ENCODE results near the gene SERTAD1.

SERTAD1 gene

GRCh38 chr19:40397568-40397906 lies 28.3 kb downstream of the SERTAD1 start:
- DNase-seq = no peak

DNA sequence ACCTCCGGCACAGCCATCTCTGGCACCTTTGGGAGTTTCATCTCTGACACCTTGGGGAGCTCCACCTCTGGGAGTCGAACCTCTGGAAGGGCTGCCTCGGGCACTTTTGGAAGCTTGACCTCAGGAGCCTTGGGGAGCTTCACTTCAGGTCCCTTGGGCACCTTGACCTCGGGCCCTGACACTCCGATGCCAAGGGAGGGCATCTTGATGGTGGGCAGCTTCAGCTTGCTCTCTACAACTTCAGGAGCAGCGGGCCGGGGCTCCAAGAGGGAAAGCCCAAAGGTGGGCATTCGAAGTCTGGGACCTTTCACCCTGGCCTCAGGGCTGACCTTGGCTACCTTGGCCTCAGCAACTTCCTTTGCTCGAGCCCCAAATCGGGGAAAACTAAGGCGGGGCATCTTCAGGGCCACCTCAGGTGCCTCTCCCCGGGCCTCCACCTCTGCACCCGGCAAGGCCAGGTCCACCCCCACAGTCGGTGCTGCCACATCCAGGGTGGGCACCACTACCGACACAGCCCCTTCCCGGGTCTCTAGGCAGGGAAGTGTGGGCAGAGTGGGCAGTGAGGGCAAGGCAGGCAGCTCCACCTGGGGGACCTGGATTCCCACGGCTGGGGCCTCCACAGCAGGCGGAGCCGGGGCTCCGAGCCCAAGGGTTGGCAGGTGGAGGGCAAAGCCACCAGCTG lies 28.8 kb downstream of the SERTAD1 start:
- no peak for DNase-seq

- DNase-seq = no peak
These were observed 29.8 kb downstream of the SERTAD1 start for GRCh38 chr19:40395956-40396355.

DNA sequence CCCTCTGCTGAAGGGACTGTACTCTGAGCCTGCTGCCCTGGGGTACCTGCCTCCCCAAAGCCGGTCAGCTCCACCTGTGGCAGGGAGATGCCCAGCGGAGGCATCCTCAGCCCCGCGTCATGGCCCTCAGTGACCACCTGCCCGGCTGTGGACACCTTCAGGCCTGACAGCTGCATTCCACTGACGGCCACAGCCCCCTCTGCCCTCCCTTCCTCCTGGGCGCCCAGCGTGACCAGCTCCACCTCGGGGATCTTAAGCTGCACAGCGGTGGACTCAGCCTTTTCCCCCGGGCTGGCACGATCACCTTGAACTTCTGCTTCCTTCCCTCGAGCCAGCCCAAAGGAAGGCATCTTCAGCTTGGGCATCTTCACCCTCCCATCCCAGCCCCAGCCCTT lies 31.0 kb downstream of the SERTAD1 start:
- no peak for DNase-seq

DNA sequence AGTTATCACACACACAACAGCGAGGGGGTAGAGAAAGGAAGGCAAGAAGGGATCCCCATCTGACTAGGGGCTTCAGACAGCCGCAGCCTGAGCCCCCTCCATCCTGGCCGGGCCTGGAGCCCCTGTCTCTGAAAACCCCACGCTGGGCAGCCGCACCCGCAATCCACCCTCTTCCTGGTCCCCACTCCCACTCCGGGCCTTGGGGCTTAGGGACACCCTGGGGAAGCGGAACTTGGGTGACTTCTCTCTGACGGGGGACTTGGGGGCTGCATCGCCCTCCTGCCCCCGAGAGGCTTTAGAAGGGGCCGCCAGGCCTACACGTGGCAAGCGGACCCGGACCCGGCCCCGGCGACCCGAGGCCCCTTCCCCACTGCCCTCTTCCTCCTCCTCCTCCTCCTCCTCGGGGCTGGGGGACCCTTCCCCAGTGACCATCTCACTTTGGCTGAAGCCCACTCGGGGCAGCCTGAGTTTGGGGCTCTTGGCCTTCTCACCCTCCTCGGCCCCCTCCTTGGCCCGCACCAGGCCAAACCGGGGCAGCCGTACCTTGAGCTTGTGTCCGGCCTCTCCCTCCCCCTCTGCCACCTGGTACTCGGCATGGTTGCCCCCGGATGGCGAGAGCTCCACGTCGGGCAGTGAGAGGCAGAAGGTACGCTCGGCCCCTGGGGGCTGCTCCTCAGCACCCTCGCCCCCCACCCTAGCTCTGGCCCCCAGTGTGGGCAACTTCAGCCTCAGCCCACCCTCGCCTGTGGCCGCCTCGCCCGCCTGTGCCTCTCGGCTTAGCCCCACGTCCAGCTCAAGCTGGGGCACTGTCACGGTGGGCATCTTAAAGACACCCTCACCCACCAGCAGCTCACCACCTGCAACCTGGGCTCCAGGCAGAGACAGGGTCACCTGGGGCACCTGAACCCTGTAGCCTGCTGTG lies 31.6 kb downstream of the SERTAD1 start:
- no peak for DNase-seq

GRCh38 chr19:40392894-40393517 lies 32.8 kb downstream of the SERTAD1 start:
- DNase-seq = no peak

- DNase-seq = no peak
These were observed 33.7 kb downstream of the SERTAD1 start for GRCh38 chr19:40392123-40392522.

GRCh38 chr19:40390084-40390742 lies 35.6 kb downstream of the SERTAD1 start, which contains the start of gene HIPK4:
HIPK4 (minus strand) TSS chr19:40390181; CDS start chr19:40389902, 279 bp downstream.
- DNase-seq = no peak

- no peak for DNase-seq
These were observed 36.2 kb downstream of the SERTAD1 start for GRCh38 chr19:40389404-40390083.

- no peak for DNase-seq
These were observed 37.3 kb downstream of the SERTAD1 start for GRCh38 chr19:40388481-40388880.

DNA sequence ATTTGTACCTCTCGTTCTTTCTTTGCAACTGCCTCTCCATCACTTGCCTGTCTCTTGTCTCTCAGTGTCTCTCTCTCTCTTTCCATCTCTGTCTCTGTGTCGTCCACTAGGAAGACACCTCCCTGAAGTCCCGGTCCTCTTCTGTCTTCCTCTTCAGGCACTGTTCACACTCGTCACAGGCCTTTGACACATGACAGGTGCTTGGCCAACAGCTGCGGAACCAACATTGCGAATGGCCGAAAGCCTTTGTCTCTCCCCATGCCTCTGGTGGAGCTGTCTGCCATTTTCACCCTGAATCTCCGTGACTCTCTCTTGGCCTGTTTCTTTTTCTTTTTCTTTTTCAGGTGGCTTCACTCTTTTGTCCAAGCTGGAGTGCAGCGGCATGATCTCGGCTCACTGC lies 38.6 kb downstream of the SERTAD1 start:
- DNase-seq = no peak

GRCh38 chr19:40383668-40384248 lies 42.0 kb downstream of the SERTAD1 start:
- DNase-seq = no peak

- DNase-seq = no peak
These were observed 44.5 kb downstream of the SERTAD1 start for GRCh38 chr19:40381321-40381720.

GRCh38 chr19:40380199-40381037 lies 45.4 kb downstream of the SERTAD1 start:
- no peak for DNase-seq

- DNase-seq = no peak
These were observed 46.2 kb downstream of the SERTAD1 start for GRCh38 chr19:40379446-40380198.

GRCh38 chr19:40378509-40378908 lies 47.3 kb downstream of the SERTAD1 start:
- DNase-seq = no peak

DNA sequence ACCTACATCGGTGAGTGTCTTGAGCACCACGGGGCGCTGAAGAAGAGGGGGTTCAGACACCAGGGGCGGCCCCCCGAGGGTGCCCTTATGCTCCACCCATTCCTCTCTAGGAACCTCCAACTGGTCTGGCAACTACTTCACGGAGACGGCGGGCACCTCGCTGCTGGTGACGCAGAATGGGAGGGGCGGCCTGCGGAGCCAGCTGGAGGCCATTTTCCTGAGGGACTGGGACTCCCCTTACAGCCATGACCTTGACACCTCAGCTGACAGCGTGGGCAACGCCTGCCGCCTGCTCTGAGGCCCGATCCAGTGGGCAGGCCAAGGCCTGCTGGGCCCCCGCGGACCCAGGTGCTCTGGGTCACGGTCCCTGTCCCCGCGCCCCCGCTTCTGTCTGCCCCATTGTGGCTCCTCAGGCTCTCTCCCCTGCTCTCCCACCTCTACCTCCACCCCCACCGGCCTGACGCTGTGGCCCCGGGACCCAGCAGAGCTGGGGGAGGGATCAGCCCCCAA lies 47.9 kb downstream of the SERTAD1 start:
- no peak for DNase-seq

DNA sequence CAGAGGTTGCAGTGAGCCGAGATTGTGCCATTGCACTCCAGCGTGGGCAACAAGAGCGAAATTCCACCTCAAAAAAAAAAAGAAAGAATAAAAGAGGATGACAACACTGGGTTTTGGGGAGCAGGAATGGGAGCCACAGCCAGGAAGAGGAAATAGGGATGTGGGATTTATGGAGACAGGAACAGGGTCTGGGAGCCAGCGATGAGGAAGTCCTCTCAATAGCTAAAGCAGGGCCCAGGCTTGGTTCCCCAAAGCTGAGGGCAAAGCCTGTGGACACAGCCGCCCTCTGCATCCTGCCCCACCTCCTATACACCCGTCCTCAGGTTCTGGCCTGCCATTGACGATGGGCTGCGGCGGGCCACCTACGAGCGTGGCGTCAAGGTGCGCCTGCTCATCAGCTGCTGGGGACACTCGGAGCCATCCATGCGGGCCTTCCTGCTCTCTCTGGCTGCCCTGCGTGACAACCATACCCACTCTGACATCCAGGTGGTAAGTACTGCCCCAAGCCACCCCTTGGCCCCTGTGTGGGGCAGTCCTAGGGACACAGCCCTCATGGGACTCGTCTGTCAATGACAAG lies 49.4 kb downstream of the SERTAD1 start:
- DNase-seq = no peak

- DNase-seq = no peak
These were observed 51.7 kb downstream of the SERTAD1 start for GRCh38 chr19:40374084-40374483.

DNA sequence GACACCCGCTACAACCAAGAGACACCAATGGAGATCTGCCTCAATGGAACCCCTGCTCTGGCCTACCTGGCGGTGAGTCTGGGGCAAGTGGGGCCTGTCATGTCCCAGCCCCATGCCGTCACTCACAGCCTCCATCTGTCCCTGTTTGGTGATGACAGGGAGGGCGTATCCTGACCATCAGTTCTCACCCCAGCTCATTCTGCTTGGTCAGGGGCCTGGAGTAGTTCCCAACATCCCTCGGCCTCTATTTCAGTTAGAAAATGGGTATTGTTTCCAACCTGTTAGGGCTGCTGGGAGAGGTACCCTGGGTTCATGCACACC lies 54.0 kb downstream of the SERTAD1 start:
- no peak for DNase-seq

Data from DMS153 (cell line).